Lower leg skin (tissue), 3 donors: ENCODE results near the gene SLC10A4.

Experiments
- POLR2A ChIP-seq, 2 donors: fragments of 450-650 bp; IDR thresholded peaks; one replicate each; pipeline ENCODE4 v1.6.1; 2016 to 2017; ENCODE audit warnings: antibody characterized with exemption in 2 of 2, mild to moderate bottlenecking in 1 of 2, moderate library complexity in 1 of 2
- TF ChIP-seq, protein P1 (sequence below), 3 donors: fragments of 450-650 bp; IDR thresholded peaks; one replicate each; pipeline ENCODE4 v1.5.1; 2016; ENCODE audit warnings: antibody characterized with exemption in 3 of 3, mild to moderate bottlenecking in 3 of 3, moderate library complexity in 2 of 3

DNA sequence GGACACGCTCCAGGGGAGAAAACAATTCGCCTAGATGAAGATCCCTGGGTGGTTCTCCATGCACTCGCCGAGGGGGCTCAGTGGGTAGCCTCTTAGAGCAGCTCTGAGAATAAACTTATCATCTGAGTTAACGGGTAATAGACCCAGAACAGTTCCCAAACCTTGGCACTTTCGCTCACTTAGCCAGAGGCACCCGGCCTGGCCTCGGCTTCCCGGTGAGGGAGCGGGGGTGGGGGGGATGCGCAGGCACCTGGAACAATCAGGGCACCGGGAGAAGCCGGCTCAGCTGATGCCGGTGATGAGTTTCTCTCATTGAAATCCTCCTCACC, 6.5 kb downstream of the SLC10A4 start:
- no peak for TF ChIP-seq POLR2A (IDR thresholded peaks at IDR 0.05)
- TF ChIP-seq, protein P1, sequence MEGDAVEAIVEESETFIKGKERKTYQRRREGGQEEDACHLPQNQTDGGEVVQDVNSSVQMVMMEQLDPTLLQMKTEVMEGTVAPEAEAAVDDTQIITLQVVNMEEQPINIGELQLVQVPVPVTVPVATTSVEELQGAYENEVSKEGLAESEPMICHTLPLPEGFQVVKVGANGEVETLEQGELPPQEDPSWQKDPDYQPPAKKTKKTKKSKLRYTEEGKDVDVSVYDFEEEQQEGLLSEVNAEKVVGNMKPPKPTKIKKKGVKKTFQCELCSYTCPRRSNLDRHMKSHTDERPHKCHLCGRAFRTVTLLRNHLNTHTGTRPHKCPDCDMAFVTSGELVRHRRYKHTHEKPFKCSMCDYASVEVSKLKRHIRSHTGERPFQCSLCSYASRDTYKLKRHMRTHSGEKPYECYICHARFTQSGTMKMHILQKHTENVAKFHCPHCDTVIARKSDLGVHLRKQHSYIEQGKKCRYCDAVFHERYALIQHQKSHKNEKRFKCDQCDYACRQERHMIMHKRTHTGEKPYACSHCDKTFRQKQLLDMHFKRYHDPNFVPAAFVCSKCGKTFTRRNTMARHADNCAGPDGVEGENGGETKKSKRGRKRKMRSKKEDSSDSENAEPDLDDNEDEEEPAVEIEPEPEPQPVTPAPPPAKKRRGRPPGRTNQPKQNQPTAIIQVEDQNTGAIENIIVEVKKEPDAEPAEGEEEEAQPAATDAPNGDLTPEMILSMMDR (IDR thresholded peaks at IDR 0.05) = no peak
